HCT116 (cell line): ENCODE data around the gene VGF.

Experiments
- CTCF ChIP-seq, 3 experiments: fragments of 200-600 bp in 1 of 3; sonication (generic) in 1 of 3; IDR thresholded peaks in 2 of 3; conservative IDR thresholded peaks in 1 of 3; 2 replicates each; pipeline ENCODE4 v1.5.1; 2012 to 2017; ENCODE audit warnings: low read depth in 2 of 3, low read length in 2 of 3, antibody characterized with exemption in 1 of 3, borderline replicate concordance in 1 of 3, control low read depth in 1 of 3, mild to moderate bottlenecking in 1 of 3, mixed read lengths in 1 of 3, mixed run types in 1 of 3, moderate library complexity in 1 of 3; ENCODE audit not compliant: insufficient read depth in 1 of 3
- EGR1 ChIP-seq: IDR thresholded peaks from 2 replicates; pipeline ENCODE4 v1.6.1; 2012; ENCODE audit warnings: low read depth
- RAD21 ChIP-seq: IDR thresholded peaks from 2 replicates; pipeline ENCODE4 v1.6.1; 2012; ENCODE audit warnings: low read depth, mild to moderate bottlenecking
- REST ChIP-seq: IDR thresholded peaks from 2 replicates; pipeline ENCODE4 v1.6.1; 2012; ENCODE audit warnings: low read depth

- TF ChIP-seq CTCF (IDR thresholded peaks at IDR 0.05 in 2 of 3, conservative IDR thresholded peaks at IDR 0.05 in 1 of 3; ENCODE audit: borderline replicate concordance in 1 of 3, insufficient read depth in 1 of 3, low read depth in 2 of 3, low read length in 2 of 3) = no peak
- no peak for TF ChIP-seq RAD21
- TF ChIP-seq EGR1 = no peak
- TF ChIP-seq REST = no peak
These were observed 24.5 kb downstream of the VGF start for GRCh38 chr7:101140746-101141382.
